ENCODE measurements around the gene AVEN. TPM values are rescaled to one million over a fixed set of nuclear protein-coding genes. Genes with fewer than 3 reads are reported as not detected.
"Not testable (repeated sequence)": the region's sequence is repeated elsewhere in the genome, so short reads cannot be mapped to it uniquely, and the experiment has no call there.

Gene AVEN
- polyA plus RNA-seq, 2 of the 4 experiments (the other 2 are of a cell fraction) = 23.8 to 27.2 TPM

DNA sequence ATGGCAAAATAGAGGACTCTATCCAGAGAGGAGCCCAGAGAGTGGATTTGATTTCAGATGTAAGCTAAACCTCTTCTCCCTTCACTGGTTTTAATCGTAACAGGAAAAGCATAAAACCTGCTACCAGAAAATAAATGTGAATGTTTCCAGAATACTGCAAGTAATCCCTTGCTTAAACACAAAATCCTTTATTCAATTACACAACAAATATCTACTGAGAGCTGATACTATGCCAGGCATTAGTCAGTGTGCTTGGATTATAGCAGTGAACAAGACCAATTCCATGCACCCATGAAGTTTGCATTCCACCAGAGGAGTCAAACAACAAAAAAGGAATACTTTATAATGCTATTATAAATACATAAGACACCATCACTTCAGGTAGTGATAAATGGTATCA is 15.1 kb downstream of the AVEN start (continued):
- no peak for TF ChIP-seq SMC3 (IDR thresholded peaks at IDR 0.05)
- TF ChIP-seq MAZ (IDR thresholded peaks at IDR 0.05; ENCODE audit: borderline replicate concordance, low read depth, low read length) = no peak
- no peak for TF ChIP-seq CHD2 (IDR thresholded peaks at IDR 0.05; ENCODE audit: low read length, partially characterized antibody)

DNA sequence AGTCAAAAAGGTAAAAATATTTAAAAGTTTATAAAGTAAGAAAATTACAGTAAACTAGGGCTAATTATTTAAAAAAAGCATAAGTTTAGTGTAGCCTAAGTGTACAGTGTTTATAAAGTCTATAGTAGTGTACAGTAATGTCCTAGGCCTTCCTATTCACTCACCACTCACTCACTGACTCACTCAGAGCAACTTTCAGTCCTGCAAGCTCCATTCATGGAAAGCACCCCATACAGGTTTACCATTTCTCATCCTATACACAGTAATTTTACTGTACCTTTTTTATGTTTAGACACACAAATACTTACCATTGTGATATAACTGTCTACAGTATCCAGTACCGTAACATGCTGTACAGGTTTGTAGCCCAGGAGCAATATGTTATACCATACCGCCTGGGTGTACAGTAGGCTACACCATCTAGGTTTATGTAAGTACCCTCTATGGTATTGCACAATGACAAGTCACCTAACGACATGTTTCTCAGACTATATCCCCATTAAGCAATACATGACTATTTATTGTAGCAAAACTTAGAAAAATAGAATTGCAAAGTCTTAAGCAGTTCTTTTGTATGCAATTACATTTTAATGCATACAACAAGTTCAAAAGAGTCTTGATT is 19.5 kb downstream of the AVEN start:
- ChIA-PET CTCF (interaction anchor here (1.1 to 1.7 kb wide), 3 partner anchors 12 to 28 kb away, joined by 3 to 4 read pairs (median 3); no protein-coding TSS in a partner anchor), POLR2A (interaction anchor here (0.7 kb wide), 1 partner anchor 11 kb away, joined by 3 read pairs; no protein-coding TSS in a partner anchor)
- H3K9me3 ChIP-seq = no peaks in the 10 kb centered on the region
- H3K4me3 ChIP-seq = no peak overlapping the region
- ATAC-seq (no peak), DNase-seq (ENCODE audit: low read depth in 1 of 2, low spot score in 1 of 2) (no peak), FAIRE-seq (peak; percentile 56)
- WGBS (ENCODE audit: missing lambda C conversion rate) = 84% methylated on average over 3 of the region's 3 CpGs
- H3K4me1 ChIP-seq = no peaks in the 10 kb centered on the region; the same call in 2 of the 3 replicates
- TF ChIP-seq JUN (IDR thresholded peaks at IDR 0.05) = no peak
- no peak for TF ChIP-seq RCOR1 (IDR thresholded peaks at IDR 0.05; ENCODE audit: low read depth, low read length)
- no peak for TF ChIP-seq ZSCAN20 (CRISPR knock-in tag; IDR thresholded peaks at IDR 0.05)
- TF ChIP-seq ZC3H11A (IDR thresholded peaks at IDR 0.05) = no peak
- TF ChIP-seq MYC (IDR thresholded peaks at IDR 0.05; ENCODE audit: borderline replicate concordance, low read length) = no peak
- TF ChIP-seq EP300 (IDR thresholded peaks at IDR 0.05) = no peak
- TF ChIP-seq GATA3 (IDR thresholded peaks at IDR 0.05; ENCODE audit: borderline replicate concordance) = no peak
- TF ChIP-seq, protein P1, sequence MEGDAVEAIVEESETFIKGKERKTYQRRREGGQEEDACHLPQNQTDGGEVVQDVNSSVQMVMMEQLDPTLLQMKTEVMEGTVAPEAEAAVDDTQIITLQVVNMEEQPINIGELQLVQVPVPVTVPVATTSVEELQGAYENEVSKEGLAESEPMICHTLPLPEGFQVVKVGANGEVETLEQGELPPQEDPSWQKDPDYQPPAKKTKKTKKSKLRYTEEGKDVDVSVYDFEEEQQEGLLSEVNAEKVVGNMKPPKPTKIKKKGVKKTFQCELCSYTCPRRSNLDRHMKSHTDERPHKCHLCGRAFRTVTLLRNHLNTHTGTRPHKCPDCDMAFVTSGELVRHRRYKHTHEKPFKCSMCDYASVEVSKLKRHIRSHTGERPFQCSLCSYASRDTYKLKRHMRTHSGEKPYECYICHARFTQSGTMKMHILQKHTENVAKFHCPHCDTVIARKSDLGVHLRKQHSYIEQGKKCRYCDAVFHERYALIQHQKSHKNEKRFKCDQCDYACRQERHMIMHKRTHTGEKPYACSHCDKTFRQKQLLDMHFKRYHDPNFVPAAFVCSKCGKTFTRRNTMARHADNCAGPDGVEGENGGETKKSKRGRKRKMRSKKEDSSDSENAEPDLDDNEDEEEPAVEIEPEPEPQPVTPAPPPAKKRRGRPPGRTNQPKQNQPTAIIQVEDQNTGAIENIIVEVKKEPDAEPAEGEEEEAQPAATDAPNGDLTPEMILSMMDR (IDR thresholded peaks at IDR 0.05) = no peak
- no peak for TF ChIP-seq HMGXB4 (CRISPR knock-in tag; IDR thresholded peaks at IDR 0.05; ENCODE audit: borderline replicate concordance)
- TF ChIP-seq, protein P2, sequence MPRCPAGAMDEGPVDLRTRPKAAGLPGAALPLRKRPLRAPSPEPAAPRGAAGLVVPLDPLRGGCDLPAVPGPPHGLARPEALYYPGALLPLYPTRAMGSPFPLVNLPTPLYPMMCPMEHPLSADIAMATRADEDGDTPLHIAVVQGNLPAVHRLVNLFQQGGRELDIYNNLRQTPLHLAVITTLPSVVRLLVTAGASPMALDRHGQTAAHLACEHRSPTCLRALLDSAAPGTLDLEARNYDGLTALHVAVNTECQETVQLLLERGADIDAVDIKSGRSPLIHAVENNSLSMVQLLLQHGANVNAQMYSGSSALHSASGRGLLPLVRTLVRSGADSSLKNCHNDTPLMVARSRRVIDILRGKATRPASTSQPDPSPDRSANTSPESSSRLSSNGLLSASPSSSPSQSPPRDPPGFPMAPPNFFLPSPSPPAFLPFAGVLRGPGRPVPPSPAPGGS (IDR thresholded peaks at IDR 0.05) = no peak
- TF ChIP-seq KDM5A (IDR thresholded peaks at IDR 0.05) = no peak
- H3K27ac ChIP-seq = no peak overlapping the region
- H3K4me2 ChIP-seq = no peak overlapping the region

DNA sequence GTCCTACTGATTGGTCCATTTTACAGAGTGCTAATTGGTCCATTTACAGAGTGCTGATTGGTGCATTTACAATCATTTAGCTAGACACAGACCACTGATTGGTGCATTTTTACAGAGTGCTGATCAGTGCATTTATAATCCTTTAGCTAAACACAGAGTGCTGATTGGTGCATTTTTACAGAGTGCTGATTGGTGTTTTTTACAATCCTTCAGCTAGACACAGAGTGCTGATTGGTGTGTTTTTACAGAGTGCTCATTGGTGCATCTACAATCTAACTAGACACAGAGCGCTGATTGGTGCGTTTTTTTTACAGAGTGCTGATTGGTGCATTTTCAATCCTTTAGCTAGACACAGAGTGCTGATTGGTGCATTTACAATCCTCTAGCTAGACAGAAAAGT is 20.3 kb downstream of the AVEN start:
- not testable (repeated sequence) for FAIRE-seq; H3K4me3 ChIP-seq; H3K27ac ChIP-seq; H3K4me1 ChIP-seq; H3K4me2 ChIP-seq; H3K9me3 ChIP-seq; DNase-seq (ENCODE audit: low read depth in 1 of 2, low spot score in 1 of 2); ATAC-seq
- POLR2A ChIA-PET = interaction anchor here (0.7 kb wide), 1 partner anchor 12 kb away, joined by 3 read pairs; no protein-coding TSS in a partner anchor
- WGBS (ENCODE audit: missing lambda C conversion rate) = 97% methylated on average over 2 of the region's 2 CpGs
- TF ChIP-seq MAFK (IDR thresholded peaks at IDR 0.05; ENCODE audit: partially characterized antibody) = peak; percentile 87
- CTCF ChIA-PET = interaction anchor here (1.1 to 1.7 kb wide), 4 partner anchors 11 to 29 kb away, joined by 3 to 6 read pairs (median 4); no protein-coding TSS in a partner anchor

Data from A549 (cell line).